K562 (cell line): Measurements from ENCODE around the gene TUT1. TPM values are rescaled to one million over a fixed set of nuclear protein-coding genes. Genes with fewer than 3 reads are reported as not detected.

Experiments used
- CCAR2 ChIP-seq: fragments of 200-400 bp; formaldehyde crosslinking; IDR thresholded peaks from 2 replicates; pipeline ENCODE4 v1.6.1; 2017; ENCODE audit warnings: mild to moderate bottlenecking, low read depth, low read length
- FOXA1 ChIP-seq: fragments of 450-650 bp; IDR thresholded peaks from 2 replicates; pipeline ENCODE4 v1.6.1; 2016; ENCODE audit warnings: mild to moderate bottlenecking, borderline replicate concordance
- FOXJ2 ChIP-seq: fragments of 200-800 bp; sonication (Bioruptor generic); IDR thresholded peaks from 2 replicates; pipeline ENCODE4 v1.6.1; 2016; ENCODE audit warnings: missing genetic modification characterization, missing compliant biosample characterization
- HMBOX1 ChIP-seq: sonication (generic); IDR thresholded peaks from 2 replicates; pipeline ENCODE4 v1.6.1; 2016
- LEF1 ChIP-seq: fragments of 450-650 bp; IDR thresholded peaks from 2 replicates; pipeline ENCODE4 v1.6.1; 2016; ENCODE audit warnings: mild to moderate bottlenecking
- NBN ChIP-seq: fragments of 450-650 bp; IDR thresholded peaks from 2 replicates; pipeline ENCODE4 v1.6.1; 2016; ENCODE audit warnings: low read depth, mild to moderate bottlenecking
- NCOA1 ChIP-seq: fragments of 450-650 bp; IDR thresholded peaks from 2 replicates; pipeline ENCODE4 v1.6.1; 2016; ENCODE audit warnings: low read depth
- NFATC3 ChIP-seq: fragments of 450-650 bp; IDR thresholded peaks from 2 replicates; pipeline ENCODE4 v1.6.1; 2017; ENCODE audit warnings: mild to moderate bottlenecking
- PML ChIP-seq: IDR thresholded peaks from 2 replicates; pipeline ENCODE4 v1.6.1; 2012; ENCODE audit warnings: low read length, inconsistent platforms
- SIRT6 ChIP-seq: IDR thresholded peaks from one replicate; pipeline ENCODE4 v1.6.1; 2012; ENCODE audit warnings: low read depth, mild to moderate bottlenecking, control low read depth, inconsistent platforms, low read length, moderate library complexity
- SRSF3 ChIP-seq: fragments of 200-400 bp; formaldehyde crosslinking; IDR thresholded peaks from 2 replicates; pipeline ENCODE4 v1.6.1; 2016; ENCODE audit warnings: mild to moderate bottlenecking, low read length, moderate library complexity; ENCODE audit not compliant: insufficient read depth
- TRIM24 ChIP-seq, 2 experiments: fragments of 450-650 bp; IDR thresholded peaks; 2 replicates each; pipeline ENCODE4 v1.6.1; 2016
- TRIM28 ChIP-seq: fragments of 450-650 bp; IDR thresholded peaks from 2 replicates; pipeline ENCODE4 v1.6.1; 2017
- ZBTB7A ChIP-seq: IDR thresholded peaks from 2 replicates; pipeline ENCODE4 v1.6.1; 2011; ENCODE audit warnings: low read depth, mild to moderate bottlenecking, low read length, moderate library complexity, borderline replicate concordance; ENCODE audit not compliant: control insufficient read depth
- ZC3H4 ChIP-seq: sonication (generic); formaldehyde crosslinking; IDR thresholded peaks from 2 replicates; pipeline ENCODE4 v1.9.0; 2021; ENCODE audit warnings: missing genetic modification reagents, borderline replicate concordance
- ZKSCAN1 ChIP-seq: fragments of 150-350 bp; IDR thresholded peaks from 2 replicates; pipeline ENCODE4 v1.6.1; 2016; ENCODE audit warnings: low read depth, low read length
- ZNF174 ChIP-seq: fragments of 250-450 bp; sonication (Bioruptor Pico); IDR thresholded peaks from 2 replicates; pipeline ENCODE4 v1.4.0; 2020; ENCODE audit warnings: mild to moderate bottlenecking
- ZNF384 ChIP-seq: IDR thresholded peaks from 2 replicates; pipeline ENCODE4 v1.6.1; 2012; ENCODE audit warnings: low read depth, low read length, improper control_type of control experiment
- ZNF77 ChIP-seq: fragments of 250-450 bp; sonication (Bioruptor Pico); IDR thresholded peaks from 2 replicates; pipeline ENCODE4 v1.5.0; 2020
- polyA plus RNA-seq, 8 experiments: library from polyadenylated mRNA; depleted of rRNA in 4 of 8; stranded (reverse) in 5 of 8; unstranded in 3 of 8; fragments of >200 nt; fragmentation: Nextera tagmentation in 2 of 8; fragmentation: Illumina TruSeq in 1 of 8; extraction: Ambion mirVana in 2 of 8; extraction: Trizol in 1 of 8; gene quantifications; 2 replicates each; pipeline versions ENCODE4 v1.2.1 to v1.2.3, GENCODE V29; 2011 to 2014; ENCODE audit warnings: inconsistent platforms in 1 of 8, missing spikeins in 1 of 8
- total RNA-seq, 7 experiments: library from RNA; depleted of rRNA in 6 of 7; stranded (reverse); fragments of >200 nt in 6 of 7; fragmentation: Illumina TruSeq in 2 of 7; extraction: Trizol in 2 of 7; gene quantifications; 2 replicates each; pipeline versions ENCODE4 v1.2.1 to v1.2.3, GENCODE V29; 2011 to 2021; ENCODE audit warnings: low replicate concordance in 1 of 7
- TF ChIP-seq, protein P1 (sequence below): fragments of 250-450 bp; sonication (Bioruptor Pico); IDR thresholded peaks from 2 replicates; pipeline ENCODE4 v1.4.0; 2020; ENCODE audit warnings: borderline replicate concordance
- TF ChIP-seq, protein P2 (sequence below): sonication (generic); formaldehyde crosslinking; IDR thresholded peaks from 2 replicates; pipeline ENCODE4 v1.8.0; 2022; ENCODE audit warnings: mild to moderate bottlenecking, missing genetic modification reagents, borderline replicate concordance
- TF ChIP-seq, protein P3 (sequence below): fragments of 450-650 bp; IDR thresholded peaks from 2 replicates; pipeline ENCODE4 v1.6.1; 2017; ENCODE audit warnings: antibody characterized with exemption

TUT1 gene
- total and polyA plus RNA-seq, 9 of the 15 experiments (the other 6 are each of a cell fraction or from before 2014, with no cell fraction given): 0.66 to 44.3 (median 15.7) TPM

- 0 out of 2 replicates have a peak, but pooled peaks have one; percentile 25 for TF ChIP-seq ZKSCAN1
- no peak for TF ChIP-seq FOXA1
- TF ChIP-seq PML: 0 out of 2 replicates have a peak, but pooled peaks have one; percentile 38
- peak; percentile 98 for TF ChIP-seq ZBTB7A
- TF ChIP-seq ZNF174 (CRISPR knock-in tag): no peak
- 0 out of 2 replicates have a peak, but pooled peaks have one; percentile 19 for TF ChIP-seq SRSF3
- TF ChIP-seq, protein P1, sequence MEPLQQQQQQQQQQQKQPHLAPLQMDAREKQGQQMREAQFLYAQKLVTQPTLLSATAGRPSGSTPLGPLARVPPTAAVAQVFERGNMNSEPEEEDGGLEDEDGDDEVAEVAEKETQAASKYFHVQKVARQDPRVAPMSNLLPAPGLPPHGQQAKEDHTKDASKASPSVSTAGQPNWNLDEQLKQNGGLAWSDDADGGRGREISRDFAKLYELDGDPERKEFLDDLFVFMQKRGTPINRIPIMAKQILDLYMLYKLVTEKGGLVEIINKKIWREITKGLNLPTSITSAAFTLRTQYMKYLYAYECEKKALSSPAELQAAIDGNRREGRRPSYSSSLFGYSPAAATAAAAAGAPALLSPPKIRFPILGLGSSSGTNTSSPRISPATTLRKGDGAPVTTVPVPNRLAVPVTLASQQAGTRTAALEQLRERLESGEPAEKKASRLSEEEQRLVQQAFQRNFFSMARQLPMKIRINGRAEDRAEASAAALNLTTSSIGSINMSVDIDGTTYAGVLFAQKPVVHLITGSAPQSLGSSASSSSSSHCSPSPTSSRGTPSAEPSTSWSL (CRISPR knock-in tag): no peak
- TF ChIP-seq FOXJ2 (tag): no peak
- TF ChIP-seq, protein P2, sequence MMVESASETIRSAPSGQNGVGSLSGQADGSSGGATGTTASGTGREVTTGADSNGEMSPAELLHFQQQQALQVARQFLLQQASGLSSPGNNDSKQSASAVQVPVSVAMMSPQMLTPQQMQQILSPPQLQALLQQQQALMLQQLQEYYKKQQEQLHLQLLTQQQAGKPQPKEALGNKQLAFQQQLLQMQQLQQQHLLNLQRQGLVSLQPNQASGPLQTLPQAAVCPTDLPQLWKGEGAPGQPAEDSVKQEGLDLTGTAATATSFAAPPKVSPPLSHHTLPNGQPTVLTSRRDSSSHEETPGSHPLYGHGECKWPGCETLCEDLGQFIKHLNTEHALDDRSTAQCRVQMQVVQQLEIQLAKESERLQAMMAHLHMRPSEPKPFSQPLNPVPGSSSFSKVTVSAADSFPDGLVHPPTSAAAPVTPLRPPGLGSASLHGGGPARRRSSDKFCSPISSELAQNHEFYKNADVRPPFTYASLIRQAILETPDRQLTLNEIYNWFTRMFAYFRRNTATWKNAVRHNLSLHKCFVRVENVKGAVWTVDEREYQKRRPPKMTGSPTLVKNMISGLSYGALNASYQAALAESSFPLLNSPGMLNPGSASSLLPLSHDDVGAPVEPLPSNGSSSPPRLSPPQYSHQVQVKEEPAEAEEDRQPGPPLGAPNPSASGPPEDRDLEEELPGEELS (CRISPR knock-in tag): no peak; the same call in 1 of the 2 replicates
- TF ChIP-seq CCAR2: no peak
- TF ChIP-seq NBN: peak; percentile 84
- 0 out of 2 replicates have a peak, but pooled peaks have one; percentile 34 for TF ChIP-seq NCOA1
- TF ChIP-seq ZC3H4 (CRISPR knock-in tag): no peak
- TF ChIP-seq, protein P3, sequence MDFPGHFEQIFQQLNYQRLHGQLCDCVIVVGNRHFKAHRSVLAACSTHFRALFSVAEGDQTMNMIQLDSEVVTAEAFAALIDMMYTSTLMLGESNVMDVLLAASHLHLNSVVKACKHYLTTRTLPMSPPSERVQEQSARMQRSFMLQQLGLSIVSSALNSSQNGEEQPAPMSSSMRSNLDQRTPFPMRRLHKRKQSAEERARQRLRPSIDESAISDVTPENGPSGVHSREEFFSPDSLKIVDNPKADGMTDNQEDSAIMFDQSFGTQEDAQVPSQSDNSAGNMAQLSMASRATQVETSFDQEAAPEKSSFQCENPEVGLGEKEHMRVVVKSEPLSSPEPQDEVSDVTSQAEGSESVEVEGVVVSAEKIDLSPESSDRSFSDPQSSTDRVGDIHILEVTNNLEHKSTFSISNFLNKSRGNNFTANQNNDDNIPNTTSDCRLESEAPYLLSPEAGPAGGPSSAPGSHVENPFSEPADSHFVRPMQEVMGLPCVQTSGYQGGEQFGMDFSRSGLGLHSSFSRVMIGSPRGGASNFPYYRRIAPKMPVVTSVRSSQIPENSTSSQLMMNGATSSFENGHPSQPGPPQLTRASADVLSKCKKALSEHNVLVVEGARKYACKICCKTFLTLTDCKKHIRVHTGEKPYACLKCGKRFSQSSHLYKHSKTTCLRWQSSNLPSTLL: no peak
- TF ChIP-seq ZNF77 (CRISPR knock-in tag): no peak
- TF ChIP-seq TRIM28: peak; percentile 74
- TF ChIP-seq SIRT6: no peak
- no peak for TF ChIP-seq ZNF384
- peak; percentile 85 for TF ChIP-seq HMBOX1
- no peak for TF ChIP-seq NFATC3
- peak in 1 of 2 experiments; percentile 57; a peak in 3 of 4 replicates for TF ChIP-seq TRIM24 (IDR thresholded peaks at IDR 0.05)
- TF ChIP-seq LEF1: peak; percentile 64; the same call in 1 of the 2 replicates
These were observed 45.7 kb downstream of the TUT1 start (continued) for GRCh38 chr11:62545437-62546243.
